Panc1 (cell line): ENCODE measurements around the gene PHF14. TPM values are rescaled to one million over a fixed set of nuclear protein-coding genes. Genes with fewer than 3 reads are reported as not detected.

Experiments used
- ATAC-seq: fragments of 200-7000 bp; cut with Tn5 transposase; 2 replicates; pipeline ENCODE4 v1.9.1; 2020; ENCODE audit warnings: mild to moderate bottlenecking, moderate library complexity
- BruUV-seq: library from RNA; stranded (reverse); fragments of 400-500 nt; replicated peaks from 2 replicates; lab custom pipeline; 2021; lab: Mats Ljungman, UMichigan
- CTCF ChIA-PET: fragments of 300-600 bp; sonication (Branson Sonifier 250); formaldehyde crosslinking; loops from one replicate; lab custom pipeline; 2022; ENCODE audit warnings: antibody characterized with exemption; lab: Charles Lee
- POLR2A ChIA-PET: fragments of 300-600 bp; sonication (Branson Sonifier 250); formaldehyde crosslinking; loops from one replicate; lab custom pipeline; 2022; ENCODE audit warnings: antibody characterized with exemption; lab: Charles Lee
- DNase-seq: peaks from one replicate; pipeline ENCODE4 v3.0.0-alpha.2; 2010; ENCODE audit warnings: low read depth, low spot score
- H3K27ac ChIP-seq: 2 replicates; pipeline ENCODE4 v1.5.1; 2011; ENCODE audit warnings: mild to moderate bottlenecking, low read length, inconsistent platforms
- H3K27me3 ChIP-seq: fragments of 200-500 bp; sonication (Bioruptor generic); 2 replicates; pipeline ENCODE4 v1.6.0; 2014; ENCODE audit warnings: low read length, inconsistent platforms; ENCODE audit not compliant: control insufficient read depth, insufficient read depth
- H3K36me3 ChIP-seq: fragments of 200-500 bp; sonication (Bioruptor generic); 2 replicates; pipeline ENCODE4 v1.5.1; 2014; ENCODE audit warnings: inconsistent platforms, mild to moderate bottlenecking, low read length, moderate library complexity; ENCODE audit not compliant: control insufficient read depth, insufficient read depth
- H3K4me1 ChIP-seq: 2 replicates; pipeline ENCODE4 v1.5.1; 2011; ENCODE audit warnings: inconsistent platforms, mild to moderate bottlenecking, low read length, moderate library complexity; ENCODE audit not compliant: control insufficient read depth, insufficient read depth
- H3K4me3 ChIP-seq, 2 experiments: 2 replicates each; pipeline ENCODE4 v1.5.1; 2011 to 2012; ENCODE audit warnings: low read depth in 2 of 2, low read length in 2 of 2, mild to moderate bottlenecking in 2 of 2, inconsistent platforms in 1 of 2, moderate library complexity in 1 of 2
- H3K9me3 ChIP-seq: fragments of 200-500 bp; sonication (Bioruptor generic); 2 replicates; pipeline ENCODE4 v1.5.1; 2014; ENCODE audit warnings: low read depth, mild to moderate bottlenecking, inconsistent platforms, low read length, moderate library complexity; ENCODE audit not compliant: control insufficient read depth, insufficient read depth
- POLR2AphosphoS5 ChIP-seq: IDR thresholded peaks from 2 replicates; pipeline ENCODE4 v1.6.1; 2012; ENCODE audit warnings: mild to moderate bottlenecking, low read depth, low read length, moderate library complexity
- SIN3A ChIP-seq: IDR thresholded peaks from 2 replicates; pipeline ENCODE4 v1.6.1; 2012; ENCODE audit warnings: low read depth, mild to moderate bottlenecking, low read length, moderate library complexity, borderline replicate concordance; ENCODE audit not compliant: insufficient read depth
- TCF7L2 ChIP-seq: IDR thresholded peaks from 2 replicates; pipeline ENCODE4 v1.6.1; 2011; ENCODE audit warnings: mild to moderate bottlenecking, low read depth, low read length, inconsistent platforms
- in situ Hi-C: cut with HindIII; loops from 2 replicates; pipeline ENCODE4 v1.10.0; 2016; ENCODE audit warnings: low sequenced_read_pairs, low pct_unique_long_range_greater_than_20kb
- intact Hi-C: fragments of 100-400 bp; cut with micrococcal nuclease; formaldehyde crosslinking; loops from one replicate; pipeline ENCODE4 v1.10.0; 2022; ENCODE audit not compliant: unreplicated experiment
- total RNA-seq: library from RNA; stranded (reverse); gene quantifications from one replicate; pipeline ENCODE4 v1.2.1, GENCODE V29; 2021; ENCODE audit not compliant: unreplicated experiment
- TF ChIP-seq, protein P1 (sequence below), 2 experiments: IDR thresholded peaks; 2 replicates each; pipeline ENCODE4 v1.6.1; 2011 to 2012; ENCODE audit warnings: low read depth in 2 of 2, control low read depth in 1 of 2, low read length in 1 of 2, mild to moderate bottlenecking in 1 of 2, moderate library complexity in 1 of 2; ENCODE audit not compliant: insufficient read depth in 1 of 2
- TF ChIP-seq, protein P2 (sequence below): fragments of 450-650 bp; IDR thresholded peaks from 2 replicates; pipeline ENCODE4 v1.5.1; 2017; ENCODE audit warnings: mild to moderate bottlenecking

The PHF14 gene
- total RNA-seq, 1 experiment from 2014 or later, result 85.6 TPM

DNA sequence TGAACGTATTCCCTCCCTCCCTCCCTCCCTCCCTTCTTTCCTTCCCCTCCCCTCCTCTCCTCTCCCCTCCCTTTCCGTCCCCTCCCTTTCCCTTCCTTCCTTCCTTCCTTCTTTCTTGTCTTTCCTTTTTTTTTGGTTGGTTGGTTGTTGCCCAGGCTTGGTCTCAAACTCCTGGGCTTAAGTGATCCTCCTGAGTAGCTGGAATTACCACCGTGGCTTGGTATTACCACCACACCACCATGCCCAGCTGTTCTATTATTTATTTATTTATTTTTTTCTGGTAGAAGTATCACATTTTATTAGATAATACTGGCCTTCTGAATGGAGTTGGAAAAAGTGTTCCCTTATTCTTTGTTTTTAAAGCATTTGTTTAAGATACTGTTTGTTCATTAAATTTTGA, 95.9 kb downstream of the PHF14 start:
- ATAC-seq (no peak), DNase-seq (no peak)
- no peak overlapping the region for H3K27ac ChIP-seq
- intact Hi-C loops (no loop called here), in situ Hi-C loops (no loop called here)
- H3K9me3 ChIP-seq, result no peaks in the 10 kb centered on the region
- H3K36me3 ChIP-seq, result no peaks in the 10 kb centered on the region
- TF ChIP-seq, protein P1, sequence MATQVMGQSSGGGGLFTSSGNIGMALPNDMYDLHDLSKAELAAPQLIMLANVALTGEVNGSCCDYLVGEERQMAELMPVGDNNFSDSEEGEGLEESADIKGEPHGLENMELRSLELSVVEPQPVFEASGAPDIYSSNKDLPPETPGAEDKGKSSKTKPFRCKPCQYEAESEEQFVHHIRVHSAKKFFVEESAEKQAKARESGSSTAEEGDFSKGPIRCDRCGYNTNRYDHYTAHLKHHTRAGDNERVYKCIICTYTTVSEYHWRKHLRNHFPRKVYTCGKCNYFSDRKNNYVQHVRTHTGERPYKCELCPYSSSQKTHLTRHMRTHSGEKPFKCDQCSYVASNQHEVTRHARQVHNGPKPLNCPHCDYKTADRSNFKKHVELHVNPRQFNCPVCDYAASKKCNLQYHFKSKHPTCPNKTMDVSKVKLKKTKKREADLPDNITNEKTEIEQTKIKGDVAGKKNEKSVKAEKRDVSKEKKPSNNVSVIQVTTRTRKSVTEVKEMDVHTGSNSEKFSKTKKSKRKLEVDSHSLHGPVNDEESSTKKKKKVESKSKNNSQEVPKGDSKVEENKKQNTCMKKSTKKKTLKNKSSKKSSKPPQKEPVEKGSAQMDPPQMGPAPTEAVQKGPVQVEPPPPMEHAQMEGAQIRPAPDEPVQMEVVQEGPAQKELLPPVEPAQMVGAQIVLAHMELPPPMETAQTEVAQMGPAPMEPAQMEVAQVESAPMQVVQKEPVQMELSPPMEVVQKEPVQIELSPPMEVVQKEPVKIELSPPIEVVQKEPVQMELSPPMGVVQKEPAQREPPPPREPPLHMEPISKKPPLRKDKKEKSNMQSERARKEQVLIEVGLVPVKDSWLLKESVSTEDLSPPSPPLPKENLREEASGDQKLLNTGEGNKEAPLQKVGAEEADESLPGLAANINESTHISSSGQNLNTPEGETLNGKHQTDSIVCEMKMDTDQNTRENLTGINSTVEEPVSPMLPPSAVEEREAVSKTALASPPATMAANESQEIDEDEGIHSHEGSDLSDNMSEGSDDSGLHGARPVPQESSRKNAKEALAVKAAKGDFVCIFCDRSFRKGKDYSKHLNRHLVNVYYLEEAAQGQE (IDR thresholded peaks at IDR 0.05; ENCODE audit: insufficient read depth in 1 of 2, low read depth in 2 of 2, low read length in 1 of 2), result no peak
- TF ChIP-seq TCF7L2, result no peak
- TF ChIP-seq POLR2AphosphoS5, result no peak
- TF ChIP-seq, protein P2, sequence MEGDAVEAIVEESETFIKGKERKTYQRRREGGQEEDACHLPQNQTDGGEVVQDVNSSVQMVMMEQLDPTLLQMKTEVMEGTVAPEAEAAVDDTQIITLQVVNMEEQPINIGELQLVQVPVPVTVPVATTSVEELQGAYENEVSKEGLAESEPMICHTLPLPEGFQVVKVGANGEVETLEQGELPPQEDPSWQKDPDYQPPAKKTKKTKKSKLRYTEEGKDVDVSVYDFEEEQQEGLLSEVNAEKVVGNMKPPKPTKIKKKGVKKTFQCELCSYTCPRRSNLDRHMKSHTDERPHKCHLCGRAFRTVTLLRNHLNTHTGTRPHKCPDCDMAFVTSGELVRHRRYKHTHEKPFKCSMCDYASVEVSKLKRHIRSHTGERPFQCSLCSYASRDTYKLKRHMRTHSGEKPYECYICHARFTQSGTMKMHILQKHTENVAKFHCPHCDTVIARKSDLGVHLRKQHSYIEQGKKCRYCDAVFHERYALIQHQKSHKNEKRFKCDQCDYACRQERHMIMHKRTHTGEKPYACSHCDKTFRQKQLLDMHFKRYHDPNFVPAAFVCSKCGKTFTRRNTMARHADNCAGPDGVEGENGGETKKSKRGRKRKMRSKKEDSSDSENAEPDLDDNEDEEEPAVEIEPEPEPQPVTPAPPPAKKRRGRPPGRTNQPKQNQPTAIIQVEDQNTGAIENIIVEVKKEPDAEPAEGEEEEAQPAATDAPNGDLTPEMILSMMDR, result no peak
- no peak for TF ChIP-seq SIN3A
- H3K4me1 ChIP-seq, result no peaks in the 10 kb centered on the region
- ChIA-PET CTCF (no interaction called here), POLR2A (no interaction called here)
- no TSS peak for BruUV-seq
- H3K27me3 ChIP-seq, result no peaks in the 10 kb centered on the region
- no peak overlapping the region for H3K4me3 ChIP-seq

DNA sequence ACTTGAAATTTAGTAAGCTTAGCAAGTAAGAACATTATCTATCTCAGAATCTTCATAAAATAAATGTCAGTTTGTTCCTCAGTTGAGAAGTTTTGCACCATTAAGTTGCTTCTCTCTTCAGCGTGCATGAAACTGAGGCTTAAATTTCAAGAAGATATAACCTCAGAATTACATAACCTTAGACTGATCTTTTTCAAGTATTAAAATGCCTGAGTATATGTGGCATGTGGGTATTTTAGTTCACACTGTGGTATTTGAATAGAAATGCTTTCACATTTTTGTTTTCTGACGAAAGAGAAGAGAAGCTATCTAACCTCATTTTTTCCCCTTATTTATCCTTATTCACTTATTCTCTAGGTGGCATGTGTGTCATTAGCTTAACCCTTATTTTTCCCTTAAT, 104.1 kb downstream of the PHF14 start:
- in situ Hi-C loops, result no loop called here
- no TSS peak for BruUV-seq
- POLR2A ChIA-PET, result no interaction called here

More for the DNA sequence above, 104.1 kb downstream of the PHF14 start:
- Histone ChIP-seq H3K9me3 (no peaks in the 10 kb centered on the region), H3K36me3 (no peaks in the 10 kb centered on the region; the same call in 1 of the 2 replicates), H3K4me3 (no peak overlapping the region), H3K27me3 (no peaks in the 10 kb centered on the region), H3K4me1 (no peaks in the 10 kb centered on the region), H3K27ac (no peak overlapping the region)
- intact Hi-C loops, result loop anchor here (10.0 kb wide), 1 partner anchor 267 kb away; no protein-coding TSS in a partner anchor
- CTCF ChIA-PET, result no interaction called here
- no peak for ATAC-seq
- DNase-seq, result no peak
- TF ChIP-seq, protein P1 (IDR thresholded peaks at IDR 0.05; ENCODE audit: insufficient read depth in 1 of 2, low read depth in 2 of 2, low read length in 1 of 2), result no peak
- TF ChIP-seq POLR2AphosphoS5 (no peak), TCF7L2 (no peak), SIN3A (no peak)
- TF ChIP-seq, protein P2, result no peak
